DND-41 (cell line): ENCODE measurements around the gene NPTN.

Experiments
- CTCF ChIP-seq: IDR thresholded peaks from 2 replicates; pipeline ENCODE4 v1.5.1; 2012; ENCODE audit warnings: borderline replicate concordance, low read length, moderate library complexity, mild to moderate bottlenecking; ENCODE audit not compliant: poor library complexity, severe bottlenecking; ENCODE audit errors: extremely low read depth
- EZH2 ChIP-seq: IDR thresholded peaks from 3 replicates; pipeline ENCODE4 v1.6.1; 2012; ENCODE audit warnings: borderline replicate concordance, low read depth, mild to moderate bottlenecking, moderate library complexity, low read length, inconsistent platforms; ENCODE audit not compliant: severe bottlenecking

- TF ChIP-seq CTCF (no peak), EZH2 (no peak)
These were observed 13.1 kb downstream of the NPTN start for GRCh38 chr15:73620078-73620477.
